HEK293T (cell line): ENCODE data around the gene ABCA5.

Experiments used
- BHLHE40 ChIP-seq: fragments of 450-650 bp; IDR thresholded peaks from 2 replicates; pipeline ENCODE4 v1.6.1; 2016; ENCODE audit warnings: mild to moderate bottlenecking, moderate library complexity, borderline replicate concordance
- ELF4 ChIP-seq: fragments of 450-650 bp; IDR thresholded peaks from 2 replicates; pipeline ENCODE4 v1.6.1; 2017; ENCODE audit warnings: antibody characterized with exemption
- FOXA1 ChIP-seq: fragments of 450-650 bp; IDR thresholded peaks from 2 replicates; pipeline ENCODE4 v1.6.1; 2016; ENCODE audit warnings: mild to moderate bottlenecking
- FOXK2 ChIP-seq: fragments of 450-650 bp; IDR thresholded peaks from 2 replicates; pipeline ENCODE4 v1.6.1; 2016; ENCODE audit warnings: mild to moderate bottlenecking
- LEF1 ChIP-seq: fragments of 450-650 bp; IDR thresholded peaks from 2 replicates; pipeline ENCODE4 v1.6.1; 2017; ENCODE audit warnings: mild to moderate bottlenecking, borderline replicate concordance
- SP1 ChIP-seq: fragments of 450-650 bp; IDR thresholded peaks from 2 replicates; pipeline ENCODE4 v1.6.1; 2017
- TF ChIP-seq, protein P1 (sequence below): fragments of 450-650 bp; IDR thresholded peaks from 2 replicates; pipeline ENCODE4 v1.6.1; 2016

DNA sequence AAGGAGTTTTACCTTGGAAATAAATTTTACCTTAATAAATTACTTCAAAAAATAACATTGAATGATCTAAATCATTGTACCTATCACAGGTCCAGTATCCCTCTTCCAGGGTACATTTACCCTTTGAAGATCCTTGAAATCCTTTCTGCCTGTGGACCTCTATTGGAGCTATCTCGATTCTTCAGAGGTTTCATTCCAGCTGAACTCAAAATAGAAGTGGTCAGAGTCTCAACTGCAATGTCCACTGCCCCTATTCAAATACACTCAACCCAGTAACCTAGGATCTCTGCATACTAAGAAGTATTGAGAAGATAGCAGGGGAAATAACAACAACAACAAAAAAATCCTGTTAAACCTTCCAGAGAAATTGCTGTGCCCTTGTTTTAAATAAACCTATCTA is 9.3 kb downstream of the ABCA5 start:
- TF ChIP-seq FOXK2: no peak
- TF ChIP-seq LEF1: no peak
- TF ChIP-seq ELF4: no peak
- TF ChIP-seq BHLHE40: no peak
- no peak for TF ChIP-seq FOXA1
- TF ChIP-seq, protein P1, sequence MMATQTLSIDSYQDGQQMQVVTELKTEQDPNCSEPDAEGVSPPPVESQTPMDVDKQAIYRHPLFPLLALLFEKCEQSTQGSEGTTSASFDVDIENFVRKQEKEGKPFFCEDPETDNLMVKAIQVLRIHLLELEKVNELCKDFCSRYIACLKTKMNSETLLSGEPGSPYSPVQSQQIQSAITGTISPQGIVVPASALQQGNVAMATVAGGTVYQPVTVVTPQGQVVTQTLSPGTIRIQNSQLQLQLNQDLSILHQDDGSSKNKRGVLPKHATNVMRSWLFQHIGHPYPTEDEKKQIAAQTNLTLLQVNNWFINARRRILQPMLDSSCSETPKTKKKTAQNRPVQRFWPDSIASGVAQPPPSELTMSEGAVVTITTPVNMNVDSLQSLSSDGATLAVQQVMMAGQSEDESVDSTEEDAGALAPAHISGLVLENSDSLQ: no peak
- TF ChIP-seq SP1: no peak
